ENCODE data around the gene DEGS2.

Gene DEGS2

GRCh38 chr14:100148837-100149731, 10.4 kb downstream of the DEGS2 start:
- DNase-seq (ENCODE audit: low spot score), result no peak

GRCh38 chr14:100147691-100148464, 11.6 kb downstream of the DEGS2 start:
- no peak for DNase-seq (ENCODE audit: low spot score)

- no peak for DNase-seq (ENCODE audit: low spot score)
Measured at GRCh38 chr14:100147181-100147631, 12.2 kb downstream of the DEGS2 start.

- no peak for DNase-seq (ENCODE audit: low spot score)
Measured at GRCh38 chr14:100146531-100147091, 12.8 kb downstream of the DEGS2 start.

GRCh38 chr14:100145682-100146464, 13.6 kb downstream of the DEGS2 start:
- DNase-seq (ENCODE audit: low spot score), result no peak

GRCh38 chr14:100144996-100145646, 14.3 kb downstream of the DEGS2 start:
- no peak for DNase-seq (ENCODE audit: low spot score)

- DNase-seq (ENCODE audit: low spot score), result no peak
Measured at GRCh38 chr14:100144645-100144995, 14.8 kb downstream of the DEGS2 start.

GRCh38 chr14:100143934-100144333, 15.5 kb downstream of the DEGS2 start:
- DNase-seq (ENCODE audit: low spot score), result no peak

- DNase-seq (ENCODE audit: low spot score), result no peak
Measured at GRCh38 chr14:100143523-100143922, 15.9 kb downstream of the DEGS2 start.

GRCh38 chr14:100142073-100143040, 17.1 kb downstream of the DEGS2 start:
- no peak for DNase-seq (ENCODE audit: low spot score)

- DNase-seq (ENCODE audit: low spot score), result no peak
Measured at GRCh38 chr14:100141098-100141497, 18.3 kb downstream of the DEGS2 start.

GRCh38 chr14:100140452-100141078, 18.9 kb downstream of the DEGS2 start:
- DNase-seq (ENCODE audit: low spot score), result no peak

- no peak for DNase-seq (ENCODE audit: low spot score)
Measured at GRCh38 chr14:100138955-100139354, 20.5 kb downstream of the DEGS2 start.

- DNase-seq (ENCODE audit: low spot score), result no peak
Measured at GRCh38 chr14:100138082-100138787, 21.2 kb downstream of the DEGS2 start.

GRCh38 chr14:100137173-100137572, 22.3 kb downstream of the DEGS2 start:
- no peak for DNase-seq (ENCODE audit: low spot score)

GRCh38 chr14:100135784-100136183, 23.7 kb downstream of the DEGS2 start:
- no peak for DNase-seq (ENCODE audit: low spot score)

GRCh38 chr14:100135073-100135472, 24.4 kb downstream of the DEGS2 start:
- no peak for DNase-seq (ENCODE audit: low spot score)

- no peak for DNase-seq (ENCODE audit: low spot score)
Measured at GRCh38 chr14:100134586-100134985, 24.9 kb downstream of the DEGS2 start.

- DNase-seq (ENCODE audit: low spot score), result no peak
Measured at GRCh38 chr14:100132903-100133510, 26.4 kb downstream of the DEGS2 start.

All from RKO (cell line).